GM23338 (cell line): Measurements from ENCODE around the gene KBTBD8.

ENCODE experiments used
- CREB1 ChIP-seq: fragments of 250-450 bp; sonication (Bioruptor Pico); IDR thresholded peaks from 2 replicates; pipeline ENCODE4 v1.5.0; 2020; ENCODE audit warnings: low read depth, mild to moderate bottlenecking, moderate library complexity
- EZH2 ChIP-seq: fragments of 200-600 bp; sonication (generic); IDR thresholded peaks from one replicate; pipeline ENCODE4 v1.8.0; 2017; ENCODE audit warnings: antibody characterized with exemption, mild to moderate bottlenecking, low read depth; ENCODE audit not compliant: unreplicated experiment
- EZH2phosphoT487 ChIP-seq: fragments of 200-600 bp; sonication (generic); IDR thresholded peaks from one replicate; pipeline ENCODE4 v1.8.1; 2018; ENCODE audit warnings: antibody characterized with exemption; ENCODE audit not compliant: unreplicated experiment
- JUNB ChIP-seq: IDR thresholded peaks from one replicate; pipeline ENCODE4 v1.6.1; 2016; ENCODE audit warnings: antibody characterized with exemption; ENCODE audit not compliant: unreplicated experiment
- NANOG ChIP-seq: IDR thresholded peaks from 2 replicates; pipeline ENCODE4 v1.6.1; 2016; ENCODE audit warnings: antibody characterized with exemption, borderline replicate concordance
- POLR2AphosphoS5 ChIP-seq: IDR thresholded peaks from 2 replicates; pipeline ENCODE4 v1.6.1; 2016; ENCODE audit warnings: antibody characterized with exemption, low read depth
- STAT1 ChIP-seq: IDR thresholded peaks from one replicate; pipeline ENCODE4 v1.6.1; 2016; ENCODE audit warnings: antibody characterized with exemption; ENCODE audit not compliant: unreplicated experiment
- ZNF114 ChIP-seq: fragments of 250-450 bp; sonication (Bioruptor Pico); IDR thresholded peaks from 2 replicates; pipeline ENCODE4 v1.5.0; 2020; ENCODE audit warnings: mild to moderate bottlenecking, moderate library complexity
- ZNF331 ChIP-seq: fragments of 250-450 bp; sonication (Bioruptor Pico); IDR thresholded peaks from 2 replicates; pipeline ENCODE4 v1.5.0; 2020; ENCODE audit warnings: low read depth, mild to moderate bottlenecking, moderate library complexity
- TF ChIP-seq, protein P1 (sequence below), 2 experiments: fragments of 200-600 bp in 1 of 2; sonication (generic) in 1 of 2; conservative IDR thresholded peaks; 2 replicates each; pipeline versions ENCODE4 v1.5.1 to v1.6.1; 2016 to 2017; ENCODE audit warnings: antibody characterized with exemption in 2 of 2, low read depth in 2 of 2, mild to moderate bottlenecking in 2 of 2, moderate library complexity in 1 of 2
- TF ChIP-seq, protein P2 (sequence below): IDR thresholded peaks from one replicate; pipeline ENCODE4 v1.6.1; 2018; ENCODE audit warnings: antibody characterized with exemption; ENCODE audit not compliant: unreplicated experiment
- TF ChIP-seq, protein P3 (sequence below): IDR thresholded peaks from 2 replicates; pipeline ENCODE4 v1.6.1; 2016; ENCODE audit warnings: antibody characterized with exemption

DNA sequence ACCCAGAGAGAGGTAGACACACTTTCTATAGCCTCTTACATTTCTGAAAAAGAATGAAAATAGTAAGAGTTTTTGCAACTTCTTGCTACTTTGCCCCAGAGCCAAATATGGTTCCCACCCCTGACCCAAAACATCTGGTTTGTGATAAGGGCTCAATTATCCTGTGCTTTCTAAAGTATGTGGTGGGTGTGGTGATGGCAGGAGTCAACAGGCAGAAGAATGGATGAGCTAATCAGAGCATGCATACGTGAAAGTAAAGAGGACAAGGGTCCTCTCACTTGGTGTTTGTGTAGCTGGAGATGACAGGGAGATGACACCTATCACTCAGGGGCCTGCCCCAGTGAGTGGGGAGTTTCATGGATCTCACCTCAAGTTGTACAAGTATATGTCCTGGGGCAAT is 19.1 kb downstream of the KBTBD8 start:
- TF ChIP-seq, protein P1, sequence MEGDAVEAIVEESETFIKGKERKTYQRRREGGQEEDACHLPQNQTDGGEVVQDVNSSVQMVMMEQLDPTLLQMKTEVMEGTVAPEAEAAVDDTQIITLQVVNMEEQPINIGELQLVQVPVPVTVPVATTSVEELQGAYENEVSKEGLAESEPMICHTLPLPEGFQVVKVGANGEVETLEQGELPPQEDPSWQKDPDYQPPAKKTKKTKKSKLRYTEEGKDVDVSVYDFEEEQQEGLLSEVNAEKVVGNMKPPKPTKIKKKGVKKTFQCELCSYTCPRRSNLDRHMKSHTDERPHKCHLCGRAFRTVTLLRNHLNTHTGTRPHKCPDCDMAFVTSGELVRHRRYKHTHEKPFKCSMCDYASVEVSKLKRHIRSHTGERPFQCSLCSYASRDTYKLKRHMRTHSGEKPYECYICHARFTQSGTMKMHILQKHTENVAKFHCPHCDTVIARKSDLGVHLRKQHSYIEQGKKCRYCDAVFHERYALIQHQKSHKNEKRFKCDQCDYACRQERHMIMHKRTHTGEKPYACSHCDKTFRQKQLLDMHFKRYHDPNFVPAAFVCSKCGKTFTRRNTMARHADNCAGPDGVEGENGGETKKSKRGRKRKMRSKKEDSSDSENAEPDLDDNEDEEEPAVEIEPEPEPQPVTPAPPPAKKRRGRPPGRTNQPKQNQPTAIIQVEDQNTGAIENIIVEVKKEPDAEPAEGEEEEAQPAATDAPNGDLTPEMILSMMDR (conservative IDR thresholded peaks at IDR 0.05; ENCODE audit: low read depth in 2 of 2), result no peak
- TF ChIP-seq CREB1 (no peak), POLR2AphosphoS5 (no peak), EZH2phosphoT487 (no peak), STAT1 (no peak), JUNB (no peak), EZH2 (no peak), ZNF114 (CRISPR knock-in tag) (no peak), NANOG (no peak), ZNF331 (CRISPR knock-in tag) (no peak)
- TF ChIP-seq, protein P2, sequence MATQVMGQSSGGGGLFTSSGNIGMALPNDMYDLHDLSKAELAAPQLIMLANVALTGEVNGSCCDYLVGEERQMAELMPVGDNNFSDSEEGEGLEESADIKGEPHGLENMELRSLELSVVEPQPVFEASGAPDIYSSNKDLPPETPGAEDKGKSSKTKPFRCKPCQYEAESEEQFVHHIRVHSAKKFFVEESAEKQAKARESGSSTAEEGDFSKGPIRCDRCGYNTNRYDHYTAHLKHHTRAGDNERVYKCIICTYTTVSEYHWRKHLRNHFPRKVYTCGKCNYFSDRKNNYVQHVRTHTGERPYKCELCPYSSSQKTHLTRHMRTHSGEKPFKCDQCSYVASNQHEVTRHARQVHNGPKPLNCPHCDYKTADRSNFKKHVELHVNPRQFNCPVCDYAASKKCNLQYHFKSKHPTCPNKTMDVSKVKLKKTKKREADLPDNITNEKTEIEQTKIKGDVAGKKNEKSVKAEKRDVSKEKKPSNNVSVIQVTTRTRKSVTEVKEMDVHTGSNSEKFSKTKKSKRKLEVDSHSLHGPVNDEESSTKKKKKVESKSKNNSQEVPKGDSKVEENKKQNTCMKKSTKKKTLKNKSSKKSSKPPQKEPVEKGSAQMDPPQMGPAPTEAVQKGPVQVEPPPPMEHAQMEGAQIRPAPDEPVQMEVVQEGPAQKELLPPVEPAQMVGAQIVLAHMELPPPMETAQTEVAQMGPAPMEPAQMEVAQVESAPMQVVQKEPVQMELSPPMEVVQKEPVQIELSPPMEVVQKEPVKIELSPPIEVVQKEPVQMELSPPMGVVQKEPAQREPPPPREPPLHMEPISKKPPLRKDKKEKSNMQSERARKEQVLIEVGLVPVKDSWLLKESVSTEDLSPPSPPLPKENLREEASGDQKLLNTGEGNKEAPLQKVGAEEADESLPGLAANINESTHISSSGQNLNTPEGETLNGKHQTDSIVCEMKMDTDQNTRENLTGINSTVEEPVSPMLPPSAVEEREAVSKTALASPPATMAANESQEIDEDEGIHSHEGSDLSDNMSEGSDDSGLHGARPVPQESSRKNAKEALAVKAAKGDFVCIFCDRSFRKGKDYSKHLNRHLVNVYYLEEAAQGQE, result no peak
- TF ChIP-seq, protein P3, sequence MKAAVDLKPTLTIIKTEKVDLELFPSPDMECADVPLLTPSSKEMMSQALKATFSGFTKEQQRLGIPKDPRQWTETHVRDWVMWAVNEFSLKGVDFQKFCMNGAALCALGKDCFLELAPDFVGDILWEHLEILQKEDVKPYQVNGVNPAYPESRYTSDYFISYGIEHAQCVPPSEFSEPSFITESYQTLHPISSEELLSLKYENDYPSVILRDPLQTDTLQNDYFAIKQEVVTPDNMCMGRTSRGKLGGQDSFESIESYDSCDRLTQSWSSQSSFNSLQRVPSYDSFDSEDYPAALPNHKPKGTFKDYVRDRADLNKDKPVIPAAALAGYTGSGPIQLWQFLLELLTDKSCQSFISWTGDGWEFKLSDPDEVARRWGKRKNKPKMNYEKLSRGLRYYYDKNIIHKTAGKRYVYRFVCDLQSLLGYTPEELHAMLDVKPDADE, result no peak
